ENCODE results near the gene ICE2.

- TF ChIP-seq CTCF (IDR thresholded peaks at IDR 0.05 in 2 of 3, conservative IDR thresholded peaks at IDR 0.05 in 1 of 3; ENCODE audit: borderline replicate concordance in 1 of 3, insufficient read depth in 1 of 3, low read depth in 2 of 3, low read length in 2 of 3) (no peak), RAD21 (IDR thresholded peaks at IDR 0.05; ENCODE audit: low read depth) (no peak), POLR2A (IDR thresholded peaks at IDR 0.05; ENCODE audit: borderline replicate concordance, extremely low read depth, insufficient read depth, insufficient read length) (no peak), ELF1 (IDR thresholded peaks at IDR 0.05; ENCODE audit: borderline replicate concordance, low read depth) (no peak), REST (IDR thresholded peaks at IDR 0.05; ENCODE audit: low read depth) (no peak), ATF3 (IDR thresholded peaks at IDR 0.05) (no peak), CBX3 (IDR thresholded peaks at IDR 0.05; ENCODE audit: low read depth) (no peak), SP1 (IDR thresholded peaks at IDR 0.05; ENCODE audit: low read depth) (no peak), YY1 (IDR thresholded peaks at IDR 0.05; ENCODE audit: extremely low read depth, insufficient replicate concordance, low read depth, low read length) (no peak), EZH2 (IDR thresholded peaks at IDR 0.05) (no peak), TCF7L2 (IDR thresholded peaks at IDR 0.05; ENCODE audit: borderline replicate concordance, extremely low read depth, insufficient read depth, insufficient read length) (no peak)
Measured at GRCh38 chr15:60512937-60513336, 34.0 kb upstream of the ICE2 start.

Measured in HCT116 (cell line).